ENCODE measurements around the gene OR2Y1. TPM values are rescaled to one million over a fixed set of nuclear protein-coding genes. Genes with fewer than 3 reads are reported as not detected.

The OR2Y1 gene
- total and polyA plus RNA-seq, 2 of the 13 experiments (the other 11 are each of a cell fraction or from before 2014, with no cell fraction given): not detected

DNA sequence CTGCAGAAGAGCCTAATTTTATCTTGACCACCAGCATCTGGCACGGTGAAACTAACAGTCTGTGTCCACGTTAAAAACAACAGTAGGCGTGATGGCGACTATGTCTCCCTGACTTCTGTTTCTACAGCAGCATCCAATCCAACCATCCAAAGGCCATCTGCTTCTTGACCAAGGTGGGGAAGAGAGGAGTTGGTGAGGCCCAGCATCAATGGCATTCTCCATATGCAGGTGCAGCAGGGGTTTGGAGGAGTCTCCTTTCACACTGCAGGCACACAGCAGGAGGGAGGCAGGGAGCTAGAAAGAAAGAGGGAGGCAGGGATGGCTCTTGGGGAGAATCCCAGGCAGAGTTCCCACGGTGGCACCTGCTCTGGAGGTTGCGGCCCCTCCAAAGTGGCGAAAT lies 35.8 kb upstream of the OR2Y1 start:
- Histone ChIP-seq H3K27me3 (ENCODE audit: control insufficient read depth in 1 of 2, insufficient read depth in 2 of 2, low read length in 2 of 2) (peaks cover 0 to 12% of the 10 kb centered on the region in 2 experiments; a peak in 1 of 5 replicates), H3K79me2 (ENCODE audit: insufficient read depth, low read length) (no peaks in the 10 kb centered on the region), H3K36me3 (replicated peaks in 1 of 2; ENCODE audit: control insufficient read depth in 1 of 2, insufficient read depth in 2 of 2, low read length in 2 of 2) (no peaks in the 10 kb centered on the region), H3K9me3 (ENCODE audit: low read length) (peaks cover 7% of the 10 kb centered on the region), H3K4me2 (ENCODE audit: low read depth, low read length) (no peak overlapping the region), H3K4me3 (replicated peaks in 1 of 3; ENCODE audit: insufficient read depth in 1 of 3, low read depth in 2 of 3, low read length in 3 of 3) (no peak overlapping the region), H3K4me1 (ENCODE audit: insufficient read depth, low read length) (no peaks in the 10 kb centered on the region), H3K27ac (ENCODE audit: extremely low read length, insufficient read depth, low read length) (no peak overlapping the region), H3K9ac (ENCODE audit: insufficient read depth, low read depth, low read length) (no peak overlapping the region), H2AFZ (ENCODE audit: low read length) (no peak overlapping the region), H4K20me1 (ENCODE audit: insufficient read depth, low read length) (no peaks in the 10 kb centered on the region)
- in situ Hi-C loops (cut with HindIII; ENCODE audit: extremely low pct_ligation_motif_present, low pct_unique_long_range_greater_than_20kb): no loop called here
- no peak for TF ChIP-seq RELA (CRISPR knock-in tag; IDR thresholded peaks at IDR 0.05)
- TF ChIP-seq SP4 (CRISPR knock-in tag; IDR thresholded peaks at IDR 0.05): no peak
- no peak for TF ChIP-seq NFATC3 (CRISPR knock-in tag; IDR thresholded peaks at IDR 0.05)
- no peak for TF ChIP-seq SIN3B (IDR thresholded peaks at IDR 0.05; ENCODE audit: low read length)
- no peak for TF ChIP-seq SCMH1 (CRISPR knock-in tag; IDR thresholded peaks at IDR 0.05; ENCODE audit: borderline replicate concordance)
- TF ChIP-seq RXRA (CRISPR knock-in tag; IDR thresholded peaks at IDR 0.05): no peak
- no peak for TF ChIP-seq KLF13 (CRISPR knock-in tag; IDR thresholded peaks at IDR 0.05)
- no peak for TF ChIP-seq TSC22D2 (CRISPR knock-in tag; IDR thresholded peaks at IDR 0.05; ENCODE audit: borderline replicate concordance)
- TF ChIP-seq, protein P1, sequence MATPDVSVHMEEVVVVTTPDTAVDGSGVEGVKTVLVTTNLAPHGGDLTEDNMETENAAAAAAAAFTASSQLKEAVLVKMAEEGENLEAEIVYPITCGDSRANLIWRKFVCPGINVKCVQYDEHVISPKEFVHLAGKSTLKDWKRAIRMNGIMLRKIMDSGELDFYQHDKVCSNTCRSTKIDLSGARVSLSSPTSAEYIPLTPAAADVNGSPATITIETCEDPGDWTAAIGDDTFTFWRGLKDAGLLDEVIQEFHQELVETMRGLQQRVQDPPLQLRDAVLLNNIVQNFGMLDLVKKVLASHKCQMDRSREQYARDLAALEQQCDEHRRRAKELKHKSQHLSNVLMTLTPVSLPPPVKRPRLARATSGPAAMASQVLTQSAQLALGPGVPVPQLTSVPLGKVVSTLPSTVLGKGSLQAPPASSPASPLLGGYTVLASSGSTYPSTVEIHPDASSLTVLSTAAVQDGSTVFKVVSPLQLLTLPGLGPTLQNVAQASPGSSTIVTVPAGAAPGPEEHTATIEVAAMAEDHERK (CRISPR knock-in tag; IDR thresholded peaks at IDR 0.05; ENCODE audit: low read depth): no peak
- TF ChIP-seq ZBTB7B (CRISPR knock-in tag; IDR thresholded peaks at IDR 0.05): no peak
- TF ChIP-seq ZNF468 (CRISPR knock-in tag; IDR thresholded peaks at IDR 0.05): no peak
- ChIA-PET CTCF (ENCODE audit: low intra/inter-chr PET ratio, low total read pairs) (no interaction called here), POLR2A (no interaction called here)
- BruUV-seq (replicated peaks): no TSS peak
- ATAC-seq (no peak), FAIRE-seq (no peak), DNase-seq (ENCODE audit: low spot score) (no peak)
- intact Hi-C loops (cut with micrococcal nuclease; ENCODE audit: unreplicated experiment): no loop called here
- 41% methylated on average over 7 of the region's 7 CpGs for WGBS (ENCODE audit: low lambda C conversion rate)
